Small intestine (tissue), 7 donors: Measurements from ENCODE around the gene NCDN. TPM values are rescaled to one million over a fixed set of nuclear protein-coding genes. Genes with fewer than 3 reads are reported as not detected.

Source experiments
- DNase-seq, 2 donors: peaks; one replicate each; pipeline versions ENCODE4 v3.0.0 to v3.0.0-alpha.2; 2013
- FAIRE-seq: peaks from 2 replicates; lab custom pipeline; 2012; peaks lifted over from hg19 to GRCh38; lab: Jason Lieb, UNC
- H3K27ac ChIP-seq, 3 donors: one replicate each; pipeline ENCODE4 v1.5.1; 2013; ENCODE audit warnings: low read length in 2 of 3, mild to moderate bottlenecking in 2 of 3, control low read depth in 1 of 3, inconsistent platforms in 1 of 3, low read depth in 1 of 3, moderate library complexity in 1 of 3
- H3K27me3 ChIP-seq, 3 donors: one replicate each; pipeline ENCODE4 v1.6.1; 2013; ENCODE audit warnings: low read length in 3 of 3, inconsistent platforms in 1 of 3; ENCODE audit not compliant: control insufficient read depth in 3 of 3, insufficient read depth in 3 of 3
- H3K36me3 ChIP-seq, 3 donors: one replicate each; pipeline ENCODE4 v1.6.1; 2013; ENCODE audit warnings: low read length in 3 of 3, inconsistent platforms in 1 of 3, low read depth in 1 of 3, mild to moderate bottlenecking in 1 of 3, moderate library complexity in 1 of 3; ENCODE audit not compliant: control insufficient read depth in 3 of 3, insufficient read depth in 2 of 3
- H3K4me1 ChIP-seq, 3 donors: one replicate each; pipeline ENCODE4 v1.6.1; 2013; ENCODE audit warnings: low read length in 2 of 3, inconsistent platforms in 1 of 3, low read depth in 1 of 3, mild to moderate bottlenecking in 1 of 3, moderate library complexity in 1 of 3; ENCODE audit not compliant: control insufficient read depth in 3 of 3, insufficient read depth in 2 of 3
- H3K4me3 ChIP-seq, 3 donors: one replicate each; pipeline ENCODE4 v1.5.1; 2013; ENCODE audit warnings: low read length in 3 of 3, control low read depth in 1 of 3, inconsistent platforms in 1 of 3, low read depth in 1 of 3, mild to moderate bottlenecking in 1 of 3, moderate library complexity in 1 of 3
- H3K9me3 ChIP-seq, 2 donors: one replicate each; pipeline ENCODE4 v1.6.1; 2013; ENCODE audit warnings: low read depth in 1 of 2, low read length in 1 of 2; ENCODE audit not compliant: control insufficient read depth in 2 of 2, insufficient read depth in 1 of 2
- WGBS, 3 donors: extraction: QIAGEN DNeasy Blood & Tissue Kit; methylation state at CpG; one replicate each; pipeline ENCODE4 v1.1.7; 2013; 5-methylcytosine and 5-hydroxymethylcytosine counted together
- polyA plus RNA-seq, 4 donors: library from polyadenylated mRNA; stranded (reverse) in 3 of 4; unstranded in 1 of 4; fragments of 200-250 nt in 3 of 4; fragments of 120-200 nt in 1 of 4; gene quantifications; one replicate each; pipeline versions ENCODE4 v1.2.1 to v1.2.3, GENCODE V29; 2013
- donor health status: healthy with polysubstance abuse.
- donor health status: control.
- donor health status: control.
- donor health status: Bipolar disorder and iron deficiency.
- donor health status: healthy.

NCDN gene
- polyA plus RNA-seq, 4 donors = 2.4 to 10.9 (median 5.4) TPM

DNA sequence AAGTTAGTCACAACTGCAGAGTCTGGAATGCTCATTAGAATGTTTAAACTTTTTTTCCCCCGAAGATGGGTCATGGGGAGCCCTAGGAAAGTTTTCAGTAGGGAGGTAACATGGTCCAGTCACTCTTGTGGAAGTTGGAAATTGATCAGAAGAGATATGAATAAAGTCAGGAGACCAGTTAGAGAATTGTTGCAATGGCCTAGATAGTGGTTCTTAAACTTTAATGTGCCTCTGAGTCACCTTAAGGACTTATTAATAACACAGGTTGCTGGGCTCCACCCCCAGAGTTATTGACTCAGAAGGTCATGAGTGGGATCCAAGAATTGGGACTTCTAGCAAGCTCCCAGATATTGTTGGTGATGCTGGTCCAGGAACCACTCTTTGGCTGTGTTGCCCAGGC is 12.3 kb downstream of the NCDN start:
- H3K4me3 ChIP-seq = no peak overlapping the region
- peaks cover 0 to 48% (median 15%) of the 10 kb centered on the region in 3 donors for H3K27me3 ChIP-seq
- WGBS, 3 donors = 50 to 80% (median 56%) methylated on average over 1 of the region's 1 CpG
- no peak overlapping the region for H3K27ac ChIP-seq
- peaks cover 0 to 8% (median 0%) of the 10 kb centered on the region in 3 donors for H3K4me1 ChIP-seq
- DNase-seq (no peak), FAIRE-seq (no peak)
- H3K36me3 ChIP-seq = peaks cover 0 to 16% (median 0%) of the 10 kb centered on the region in 3 donors
- no peaks in the 10 kb centered on the region for H3K9me3 ChIP-seq

DNA sequence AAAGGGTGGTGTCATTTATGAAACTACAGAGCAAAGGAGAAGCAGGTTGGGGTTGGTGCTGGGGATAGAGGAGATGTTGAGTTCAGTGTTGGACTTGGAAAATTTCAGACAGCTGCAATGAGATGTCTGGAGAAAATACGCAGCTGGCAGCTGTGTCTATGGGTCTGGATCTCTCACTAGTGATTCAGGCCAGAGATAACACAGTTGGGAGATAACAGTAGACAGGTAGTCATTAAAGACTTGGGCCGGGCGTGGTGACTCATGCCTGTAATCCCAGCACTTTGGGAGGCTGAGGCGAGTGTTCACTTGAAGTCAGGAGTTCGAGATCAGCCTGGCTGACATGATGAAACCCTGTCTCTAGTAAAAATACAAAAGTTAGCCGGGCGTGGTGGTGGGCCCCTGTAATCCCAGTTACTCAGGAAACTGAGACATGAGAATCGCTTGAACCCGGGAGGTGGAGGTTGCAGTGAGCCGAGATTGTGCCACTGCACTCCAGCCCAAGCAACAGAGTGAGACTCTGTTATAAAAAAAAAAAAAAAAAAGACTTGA is 13.1 kb downstream of the NCDN start:
- peaks cover 0 to 10% (median 0%) of the 10 kb centered on the region in 3 donors for H3K36me3 ChIP-seq
- DNase-seq (no peak), FAIRE-seq (no peak)
- no peak overlapping the region for H3K27ac ChIP-seq
- peaks cover 0 to 52% (median 15%) of the 10 kb centered on the region in 3 donors for H3K27me3 ChIP-seq
- H3K9me3 ChIP-seq = no peaks in the 10 kb centered on the region
- H3K4me3 ChIP-seq = no peak overlapping the region
- WGBS, 3 donors = 48 to 79% (median 75%) methylated on average over 10 of the region's 10 CpGs
- peaks cover 0 to 14% (median 0%) of the 10 kb centered on the region in 3 donors for H3K4me1 ChIP-seq

DNA sequence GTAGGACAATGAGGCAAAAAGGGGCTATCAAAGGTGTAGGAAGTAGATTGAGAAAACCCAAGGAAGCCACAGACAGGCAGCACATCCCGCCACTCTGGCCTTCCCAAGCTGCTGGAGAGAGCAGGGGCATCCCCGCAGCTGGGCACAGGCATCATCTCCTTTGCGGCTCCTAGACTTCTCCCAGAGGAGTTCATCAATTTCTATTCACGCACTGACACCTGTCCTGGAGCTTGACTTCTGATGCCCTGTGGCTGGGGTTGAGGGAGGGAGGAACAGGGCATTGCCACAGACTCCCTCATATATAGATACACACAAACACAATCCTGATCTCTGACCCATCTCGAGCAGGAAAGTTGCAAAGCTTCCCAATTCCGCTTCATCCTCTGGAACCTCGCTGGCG is 13.7 kb downstream of the NCDN start:
- H3K27ac ChIP-seq = no peak overlapping the region
- H3K9me3 ChIP-seq = no peaks in the 10 kb centered on the region
- peaks cover 0 to 20% (median 0%) of the 10 kb centered on the region in 3 donors for H3K4me1 ChIP-seq
- WGBS, 3 donors = 87 to 89% (median 88%) methylated on average over 8 of the region's 8 CpGs
- peaks cover 0 to 9% (median 0%) of the 10 kb centered on the region in 3 donors for H3K36me3 ChIP-seq
- H3K27me3 ChIP-seq = peaks cover 0 to 58% (median 15%) of the 10 kb centered on the region in 3 donors
- no peak overlapping the region for H3K4me3 ChIP-seq
- no peak for FAIRE-seq
- no peak for DNase-seq

DNA sequence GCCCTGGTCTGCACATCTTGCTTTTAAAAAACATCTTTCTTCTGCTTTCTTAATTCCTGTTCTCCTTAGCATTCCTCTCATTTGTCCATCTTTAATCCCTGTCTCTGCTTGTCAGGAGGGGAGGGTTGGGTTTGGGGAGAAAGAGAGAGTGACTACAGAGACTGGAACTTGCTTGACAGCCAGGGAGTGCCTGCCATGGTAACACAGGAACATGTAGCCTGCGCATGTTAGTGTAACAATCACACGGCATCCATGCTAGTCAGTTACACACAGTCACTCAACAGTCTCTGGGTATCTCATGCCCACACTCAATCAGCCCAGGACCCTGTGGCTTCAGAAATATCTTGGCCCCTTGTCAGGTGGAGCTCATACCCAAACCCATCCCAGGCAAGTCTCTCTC is 14.7 kb downstream of the NCDN start:
- Histone ChIP-seq H3K9me3 (no peaks in the 10 kb centered on the region), H3K36me3 (peaks cover 0 to under 1% (median 0%) of the 10 kb centered on the region in 3 donors), H3K27ac (no peak overlapping the region), H3K4me1 (peaks cover 0 to 27% (median under 1%) of the 10 kb centered on the region in 3 donors), H3K4me3 (no peak overlapping the region), H3K27me3 (peaks cover 0 to 66% (median 15%) of the 10 kb centered on the region in 3 donors)
- FAIRE-seq (no peak), DNase-seq (no peak)
- 80 to 95% (median 82%) methylated on average over 2 of the region's 2 CpGs for WGBS, 3 donors

DNA sequence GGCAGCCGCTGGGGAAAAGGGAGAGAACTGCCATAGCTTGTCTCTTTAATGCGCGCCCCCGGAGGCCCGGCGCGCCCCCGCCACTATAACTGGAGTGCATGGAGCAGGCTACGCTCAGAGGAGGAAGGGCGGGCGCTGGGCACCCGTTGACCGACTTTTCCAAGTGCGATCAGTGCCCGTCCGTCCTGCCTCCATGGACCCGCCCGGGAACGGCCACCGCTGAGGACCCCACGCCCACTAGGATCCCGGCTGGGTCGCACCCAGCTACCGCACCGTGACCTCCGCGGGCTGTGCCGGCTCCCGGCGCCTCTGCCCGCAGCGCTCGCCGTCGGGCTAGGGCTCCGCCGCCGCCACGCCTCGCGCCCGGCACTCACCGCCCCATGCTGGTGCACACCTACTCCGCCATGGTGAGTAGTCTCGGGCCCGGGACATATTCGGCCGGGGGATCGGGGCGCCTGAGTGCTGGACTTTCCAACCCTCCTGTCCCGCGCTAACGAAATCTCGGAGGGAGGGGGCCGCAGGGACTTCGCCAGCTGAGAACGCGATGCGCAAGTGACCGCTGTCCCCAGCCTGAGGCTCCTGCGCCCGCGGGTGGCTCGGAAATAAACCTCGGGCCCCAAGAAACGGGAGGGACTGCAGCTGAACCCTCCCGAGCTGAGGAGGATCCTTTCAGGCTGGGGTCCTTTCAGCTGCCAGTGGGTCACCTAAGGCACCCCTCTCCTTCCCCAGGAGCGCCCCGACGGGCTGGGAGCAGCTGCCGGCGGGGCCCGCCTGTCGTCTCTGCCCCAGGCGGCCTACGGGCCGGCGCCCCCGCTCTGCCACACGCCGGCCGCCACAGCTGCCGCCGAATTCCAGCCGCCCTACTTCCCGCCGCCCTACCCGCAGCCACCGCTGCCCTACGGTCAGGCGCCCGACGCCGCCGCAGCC is 15.9 kb downstream of the NCDN start, which contains the start of gene TFAP2E:
Gene TFAP2E (plus strand): TSS at position 117 of the 927 bp plus-strand sequence. CDS start 264 bp downstream, at position 381.
- 5 to 19% (median 17%) methylated on average over 77 to 95 of the region's 95 CpGs for WGBS, 3 donors
- Histone ChIP-seq H3K36me3 (no peaks in the 10 kb centered on the region), H3K27me3 (peaks cover 0 to 78% (median 15%) of the 10 kb centered on the region in 3 donors), H3K4me1 (peaks cover 0 to 30% (median 2%) of the 10 kb centered on the region in 3 donors), H3K4me3 (peak within 1 kb of the TSS in 2 of 3 donors; percentile 39 to 48), H3K9me3 (no peaks in the 10 kb centered on the region), H3K27ac (no peak within 1 kb of the TSS)
- peak; percentile 38 to 77 for DNase-seq
- FAIRE-seq = no peak

DNA sequence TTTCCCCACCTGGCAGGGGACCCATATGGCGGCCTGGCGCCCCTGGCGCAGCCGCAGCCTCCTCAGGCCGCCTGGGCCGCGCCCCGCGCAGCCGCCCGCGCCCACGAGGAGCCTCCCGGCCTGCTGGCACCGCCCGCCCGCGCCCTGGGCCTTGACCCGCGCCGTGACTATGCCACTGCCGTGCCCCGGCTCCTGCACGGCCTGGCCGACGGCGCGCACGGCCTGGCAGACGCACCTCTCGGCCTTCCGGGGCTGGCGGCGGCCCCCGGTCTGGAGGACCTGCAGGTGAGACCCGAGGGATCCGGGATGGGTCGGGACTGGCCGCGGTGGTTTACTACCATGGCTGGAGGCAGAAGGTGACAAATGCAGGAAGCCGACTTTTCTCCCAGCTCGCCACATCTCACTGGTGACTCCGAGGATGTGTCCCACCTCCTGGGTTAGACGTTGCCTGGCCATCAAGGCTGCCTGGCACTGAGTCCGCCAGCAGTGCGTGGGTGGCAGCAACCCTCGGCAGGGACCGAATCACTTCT is 16.6 kb downstream of the NCDN start:
- FAIRE-seq = no peak
- Histone ChIP-seq H3K9me3 (no peaks in the 10 kb centered on the region), H3K27ac (no peak overlapping the region), H3K4me3 (peak overlapping the region in 1 of 3 donors; percentile 48), H3K4me1 (peaks cover 0 to 32% (median 2%) of the 10 kb centered on the region in 3 donors), H3K27me3 (peaks cover 0 to 82% (median 15%) of the 10 kb centered on the region in 3 donors), H3K36me3 (no peaks in the 10 kb centered on the region)
- peak in 1 of 2 donors; percentile 46 for DNase-seq
- WGBS, 3 donors = 52 to 57% (median 54%) methylated on average over 33 to 48 of the region's 48 CpGs

DNA sequence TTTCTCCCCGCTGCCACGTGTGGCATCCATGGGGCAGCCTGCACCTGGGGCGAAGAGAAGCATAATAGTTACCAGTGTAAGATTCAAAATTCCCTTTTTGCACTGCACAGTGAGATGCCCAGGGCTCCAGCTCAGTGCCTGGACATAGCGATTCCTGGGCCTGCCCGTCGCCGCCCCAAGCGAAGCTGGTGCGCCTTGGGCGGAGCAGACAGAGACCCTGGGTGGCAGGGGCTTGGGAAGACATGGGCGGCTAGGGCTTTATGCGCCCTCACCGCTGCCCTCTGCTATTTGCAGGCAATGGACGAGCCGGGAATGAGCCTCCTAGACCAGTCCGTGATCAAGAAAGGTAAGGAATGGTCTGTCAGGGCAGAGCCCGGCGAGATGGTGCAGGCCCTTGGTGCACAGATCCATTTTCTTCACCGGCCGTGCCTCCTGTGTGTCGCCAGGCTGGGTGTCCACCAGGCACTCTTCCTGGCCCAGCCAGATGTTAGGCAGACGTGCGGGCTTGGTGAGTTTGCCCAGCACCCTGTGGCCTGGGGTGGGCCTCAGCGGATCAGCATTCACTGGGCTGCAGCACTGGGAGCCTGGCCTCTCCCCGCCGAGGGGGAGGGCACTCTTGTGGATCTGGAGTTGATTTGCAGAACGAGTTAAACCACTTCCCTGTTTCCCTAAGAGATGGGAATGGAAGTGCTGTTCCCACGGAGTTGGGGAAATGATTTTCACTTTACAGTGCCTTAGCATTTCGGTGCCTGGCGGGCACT is 17.2 kb downstream of the NCDN start:
- Histone ChIP-seq H3K27ac (no peak overlapping the region), H3K4me3 (no peak overlapping the region), H3K27me3 (peaks cover 0 to 81% (median 15%) of the 10 kb centered on the region in 3 donors), H3K36me3 (no peaks in the 10 kb centered on the region), H3K4me1 (peaks cover 0 to 32% (median 2%) of the 10 kb centered on the region in 3 donors), H3K9me3 (no peaks in the 10 kb centered on the region)
- FAIRE-seq (no peak), DNase-seq (peak in 1 of 2 donors; percentile 57)
- 66 to 78% (median 78%) methylated on average over 30 of the region's 30 CpGs for WGBS, 3 donors
